AG09309 (cell line): Measurements from ENCODE around the gene CYP2J2.
"Not testable (repeated sequence)": the region's sequence is repeated elsewhere in the genome, so short reads cannot be mapped to it uniquely, and the experiment has no call there.

Experiments used
- DNase-seq: peaks from one replicate; pipeline ENCODE4 v3.0.0-alpha.2; 2010; ENCODE audit warnings: low read depth
- H3K4me3 ChIP-seq: 2 replicates; pipeline ENCODE4 v1.5.1; 2011; ENCODE audit warnings: mild to moderate bottlenecking, low read depth, low read length, moderate library complexity; ENCODE audit not compliant: control insufficient read depth
- TF ChIP-seq, protein P1 (sequence below): IDR thresholded peaks from 2 replicates; pipeline ENCODE4 v1.5.1; 2011; ENCODE audit warnings: mild to moderate bottlenecking, low read depth, low read length, inconsistent platforms; ENCODE audit not compliant: insufficient read depth, control insufficient read depth; ENCODE audit errors: missing control alignments

CYP2J2 gene, protein sequence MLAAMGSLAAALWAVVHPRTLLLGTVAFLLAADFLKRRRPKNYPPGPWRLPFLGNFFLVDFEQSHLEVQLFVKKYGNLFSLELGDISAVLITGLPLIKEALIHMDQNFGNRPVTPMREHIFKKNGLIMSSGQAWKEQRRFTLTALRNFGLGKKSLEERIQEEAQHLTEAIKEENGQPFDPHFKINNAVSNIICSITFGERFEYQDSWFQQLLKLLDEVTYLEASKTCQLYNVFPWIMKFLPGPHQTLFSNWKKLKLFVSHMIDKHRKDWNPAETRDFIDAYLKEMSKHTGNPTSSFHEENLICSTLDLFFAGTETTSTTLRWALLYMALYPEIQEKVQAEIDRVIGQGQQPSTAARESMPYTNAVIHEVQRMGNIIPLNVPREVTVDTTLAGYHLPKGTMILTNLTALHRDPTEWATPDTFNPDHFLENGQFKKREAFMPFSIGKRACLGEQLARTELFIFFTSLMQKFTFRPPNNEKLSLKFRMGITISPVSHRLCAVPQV

DNA sequence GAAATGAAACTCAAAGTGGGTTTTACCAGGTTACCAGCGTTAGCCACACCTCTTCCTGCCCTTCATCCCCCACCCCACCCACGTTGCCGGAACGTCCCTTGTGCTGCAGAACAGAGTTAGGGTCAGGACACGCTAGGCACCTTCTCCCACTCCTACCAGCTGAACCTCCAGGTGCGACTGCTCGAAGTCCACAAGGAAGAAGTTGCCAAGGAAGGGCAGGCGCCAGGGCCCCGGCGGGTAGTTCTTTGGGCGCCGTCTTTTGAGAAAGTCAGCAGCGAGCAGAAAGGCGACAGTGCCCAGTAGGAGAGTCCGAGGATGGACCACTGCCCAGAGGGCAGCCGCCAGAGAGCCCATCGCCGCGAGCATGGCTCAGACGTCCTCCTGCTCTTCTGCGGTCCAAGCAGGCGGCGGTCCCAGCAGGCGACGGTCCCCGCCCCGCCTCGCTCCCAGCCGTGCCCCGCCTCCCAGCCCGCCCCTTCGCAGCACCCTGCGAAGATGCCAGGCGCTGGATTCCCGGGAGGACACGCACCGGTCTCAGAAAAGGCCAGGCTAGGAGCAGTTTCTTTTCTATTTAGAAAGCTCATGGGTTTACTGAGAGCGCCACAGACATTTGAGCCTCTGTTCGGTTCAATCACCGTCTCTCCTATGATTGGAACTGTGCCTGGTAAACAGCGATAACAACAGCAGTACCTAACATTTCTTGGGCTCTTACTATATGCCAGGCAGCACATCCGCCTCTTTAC is at the start of gene CYP2J2:
Gene CYP2J2, minus strand, starts transcription at position 393 of the 743 bp plus-strand sequence. Its CDS starts 27 bp downstream, at position 366.
- no peak for DNase-seq
- TF ChIP-seq, protein P1, sequence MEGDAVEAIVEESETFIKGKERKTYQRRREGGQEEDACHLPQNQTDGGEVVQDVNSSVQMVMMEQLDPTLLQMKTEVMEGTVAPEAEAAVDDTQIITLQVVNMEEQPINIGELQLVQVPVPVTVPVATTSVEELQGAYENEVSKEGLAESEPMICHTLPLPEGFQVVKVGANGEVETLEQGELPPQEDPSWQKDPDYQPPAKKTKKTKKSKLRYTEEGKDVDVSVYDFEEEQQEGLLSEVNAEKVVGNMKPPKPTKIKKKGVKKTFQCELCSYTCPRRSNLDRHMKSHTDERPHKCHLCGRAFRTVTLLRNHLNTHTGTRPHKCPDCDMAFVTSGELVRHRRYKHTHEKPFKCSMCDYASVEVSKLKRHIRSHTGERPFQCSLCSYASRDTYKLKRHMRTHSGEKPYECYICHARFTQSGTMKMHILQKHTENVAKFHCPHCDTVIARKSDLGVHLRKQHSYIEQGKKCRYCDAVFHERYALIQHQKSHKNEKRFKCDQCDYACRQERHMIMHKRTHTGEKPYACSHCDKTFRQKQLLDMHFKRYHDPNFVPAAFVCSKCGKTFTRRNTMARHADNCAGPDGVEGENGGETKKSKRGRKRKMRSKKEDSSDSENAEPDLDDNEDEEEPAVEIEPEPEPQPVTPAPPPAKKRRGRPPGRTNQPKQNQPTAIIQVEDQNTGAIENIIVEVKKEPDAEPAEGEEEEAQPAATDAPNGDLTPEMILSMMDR: no peak
- peak within 1 kb of the TSS; percentile 25 for H3K4me3 ChIP-seq

DNA sequence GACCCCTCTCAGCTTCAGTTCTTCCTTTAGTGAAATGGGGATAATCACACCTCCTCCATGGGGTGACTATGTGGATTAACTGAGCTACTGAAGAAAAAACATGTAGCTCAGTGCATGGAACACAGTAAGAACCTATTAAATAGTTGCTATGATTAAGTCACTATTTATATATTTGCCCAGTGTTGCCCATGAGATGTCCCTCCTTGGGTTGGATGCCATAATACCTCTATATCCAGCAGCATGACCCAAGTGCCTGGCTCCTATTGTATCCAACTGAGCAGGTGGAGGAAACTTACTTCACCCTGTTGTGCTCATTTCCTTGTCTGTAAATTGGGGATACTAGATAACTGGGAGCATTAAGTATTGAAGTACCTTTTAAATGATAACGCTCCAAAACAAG is 47.1 kb upstream of the CYP2J2 start:
- TF ChIP-seq, protein P1: no peak

DNA sequence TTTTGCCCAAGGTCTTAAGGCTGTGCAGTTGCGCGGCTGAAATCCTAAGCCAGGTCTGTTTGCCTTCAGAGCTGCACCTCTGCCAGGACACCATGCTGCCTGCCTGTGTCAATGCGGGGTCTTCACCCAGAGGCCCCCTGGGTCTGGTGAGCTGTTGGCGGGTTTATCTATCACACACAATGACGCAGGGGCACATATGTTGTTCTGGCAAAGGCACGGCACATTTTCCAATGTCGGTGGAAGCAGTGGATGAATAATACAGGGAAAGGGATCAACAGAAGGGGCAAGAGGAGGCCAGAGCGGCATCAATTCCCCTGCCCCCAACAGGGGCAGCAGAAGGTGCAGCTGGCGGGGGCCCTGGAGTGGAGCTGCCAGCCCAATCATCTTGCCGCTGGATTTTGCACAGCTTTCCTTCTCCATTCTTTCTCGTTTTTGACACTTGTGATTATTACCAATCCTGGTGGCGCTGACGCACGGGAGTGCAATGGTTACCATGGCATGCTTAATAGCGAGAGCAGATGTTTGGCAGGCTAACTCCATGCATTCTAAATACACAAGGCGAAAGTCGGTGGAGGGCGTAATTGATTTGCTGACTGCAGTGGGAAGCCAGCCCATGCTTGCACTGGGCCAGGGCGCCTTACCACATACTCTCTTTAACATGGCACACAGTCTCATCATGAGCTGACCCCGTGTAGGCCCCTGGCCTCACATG is 45.8 kb upstream of the CYP2J2 start:
- TF ChIP-seq, protein P1: no peak
- no peak overlapping the region for H3K4me3 ChIP-seq
- no peak for DNase-seq

More for the DNA sequence above, 47.1 kb upstream of the CYP2J2 start:
- H3K4me3 ChIP-seq: no peak overlapping the region
- DNase-seq: no peak

DNA sequence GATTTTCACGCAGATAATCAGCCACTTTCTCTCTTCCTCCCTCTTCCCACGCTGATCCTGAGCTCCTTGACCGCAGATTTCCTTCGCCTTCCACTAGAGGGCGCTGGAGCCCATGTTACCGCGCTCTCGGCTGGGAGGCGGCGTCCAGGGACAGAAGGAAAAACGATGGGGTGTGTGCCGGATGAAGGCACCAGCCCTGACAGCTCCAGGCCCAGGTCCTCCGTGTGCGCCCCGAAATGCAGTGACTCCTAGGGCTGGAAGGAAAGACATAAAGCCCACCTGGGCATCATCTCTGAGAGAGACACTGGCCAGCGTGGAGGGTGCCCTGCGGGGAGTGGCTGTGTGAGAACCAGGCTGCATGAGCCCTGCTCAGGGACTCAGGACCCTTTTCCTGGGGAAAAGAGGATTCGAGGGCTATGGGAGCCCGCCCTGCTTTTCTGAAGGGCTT is 44.9 kb upstream of the CYP2J2 start:
- DNase-seq: no peak
- H3K4me3 ChIP-seq: no peak overlapping the region
- TF ChIP-seq, protein P1: peak; percentile 92

DNA sequence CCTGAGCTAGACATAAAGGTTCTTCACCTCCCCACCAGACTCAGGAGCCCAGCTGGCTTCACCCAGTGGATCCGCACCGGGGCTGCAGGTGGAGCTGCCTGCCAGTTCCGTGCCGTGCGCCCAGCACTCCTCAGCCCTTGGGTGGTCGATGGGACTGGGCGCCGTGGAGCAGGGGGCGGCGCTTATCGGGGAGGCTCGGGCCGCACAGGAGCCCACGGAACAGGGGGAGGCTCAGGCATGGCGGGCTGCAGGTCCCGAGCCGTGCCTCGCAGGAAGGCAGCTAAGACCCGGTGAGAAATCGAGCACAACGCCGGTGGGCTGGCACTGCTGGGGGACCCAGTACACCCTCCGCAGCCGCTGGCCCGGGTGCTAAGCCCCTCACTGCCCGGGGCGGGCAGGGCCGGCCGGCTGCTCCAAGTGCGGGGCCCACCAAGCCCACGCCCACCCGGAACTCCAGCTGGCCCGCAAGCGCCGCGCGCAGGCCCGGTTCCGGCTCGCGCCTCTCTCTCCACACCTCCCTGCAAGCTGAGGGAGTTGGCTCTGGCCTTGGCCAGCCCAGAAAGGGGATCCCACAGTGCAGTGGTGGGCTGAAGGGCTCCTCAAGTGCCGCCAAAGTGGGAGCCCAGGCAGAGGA is 43.1 kb upstream of the CYP2J2 start:
- H3K4me3 ChIP-seq, DNase-seq: not testable (repeated sequence)

DNA sequence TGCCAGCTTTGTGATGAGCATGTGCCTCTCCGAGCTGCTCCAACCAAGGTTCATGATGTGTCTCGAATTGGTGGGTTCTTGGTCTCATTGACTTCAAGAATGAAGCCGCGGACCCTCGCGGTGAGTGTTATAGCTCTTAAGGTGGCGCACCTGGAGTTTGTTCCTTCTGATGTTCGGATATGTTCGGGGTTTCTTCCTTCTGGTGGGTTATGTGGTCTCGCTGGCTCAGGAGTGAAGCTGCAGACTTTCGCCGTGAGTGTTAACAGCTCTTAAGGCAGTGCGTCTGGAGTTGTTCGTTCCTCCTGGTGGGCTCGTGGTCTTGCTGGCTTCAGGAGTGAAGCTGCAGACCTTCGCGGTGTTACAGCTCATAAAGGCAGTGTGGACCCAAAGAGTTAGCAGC is 42.2 kb upstream of the CYP2J2 start:
- not testable (repeated sequence) for DNase-seq, H3K4me3 ChIP-seq

DNA sequence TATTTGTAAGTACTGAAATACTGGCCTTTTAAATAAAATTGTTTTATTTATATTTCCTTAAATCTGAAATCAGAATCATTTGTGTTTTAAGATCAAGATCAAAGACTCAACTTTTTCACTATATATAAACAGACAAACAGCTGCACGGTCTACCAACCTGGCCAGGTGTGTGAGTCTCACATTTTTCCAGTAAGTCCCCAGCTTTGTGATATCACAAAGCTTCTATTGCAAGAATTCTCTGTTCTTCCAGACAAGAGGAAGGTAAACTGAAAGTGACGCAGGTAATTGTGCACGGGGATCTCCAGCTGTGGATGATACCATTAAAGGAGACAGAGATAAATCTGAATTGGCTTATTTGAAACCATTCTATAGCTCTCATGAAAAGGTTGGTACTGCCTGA is 41.2 kb upstream of the CYP2J2 start:
- TF ChIP-seq, protein P1: no peak

More for the DNA sequence above, 41.2 kb upstream of the CYP2J2 start:
- no peak for DNase-seq
- H3K4me3 ChIP-seq: no peak overlapping the region
